ENCODE data around the gene PHLPP1.
"Not testable (repeated sequence)": the region's sequence is repeated elsewhere in the genome, so short reads cannot be mapped to it uniquely, and the experiment has no call there.

The PHLPP1 gene

GRCh38 chr18:62900132-62900883 is 185.0 kb downstream of the PHLPP1 start:
- no peak for DNase-seq

GRCh38 chr18:62902776-62903175 is 187.4 kb downstream of the PHLPP1 start:
- DNase-seq, result no peak

GRCh38 chr18:62904396-62905285 is 189.3 kb downstream of the PHLPP1 start:
- DNase-seq, result no peak

- DNase-seq, result no peak
These were observed 197.5 kb downstream of the PHLPP1 start for GRCh38 chr18:62912885-62913284.

- not testable (repeated sequence) for DNase-seq
These were observed 198.5 kb downstream of the PHLPP1 start for GRCh38 chr18:62913824-62914223.

- DNase-seq, result no peak
These were observed 199.6 kb downstream of the PHLPP1 start for GRCh38 chr18:62914871-62915392.

- no peak for DNase-seq
These were observed 203.0 kb downstream of the PHLPP1 start for GRCh38 chr18:62918361-62918760.

- DNase-seq, result no peak
These were observed 203.9 kb downstream of the PHLPP1 start for GRCh38 chr18:62919109-62919838.

GRCh38 chr18:62925031-62925688 is 209.8 kb downstream of the PHLPP1 start:
- no peak for DNase-seq

- no peak for DNase-seq
These were observed 213.0 kb downstream of the PHLPP1 start for GRCh38 chr18:62928326-62928725.

- no peak for DNase-seq
These were observed 218.0 kb downstream of the PHLPP1 start for GRCh38 chr18:62933261-62933887.

- no peak for DNase-seq
These were observed 220.7 kb downstream of the PHLPP1 start for GRCh38 chr18:62935994-62936393.

- DNase-seq, result no peak
These were observed 221.7 kb downstream of the PHLPP1 start for GRCh38 chr18:62937065-62937464.

GRCh38 chr18:62938006-62938405 is 222.7 kb downstream of the PHLPP1 start:
- DNase-seq, result no peak

GRCh38 chr18:62938487-62938886 is 223.1 kb downstream of the PHLPP1 start:
- DNase-seq, result no peak

GRCh38 chr18:62939433-62939832 is 224.1 kb downstream of the PHLPP1 start:
- no peak for DNase-seq

- DNase-seq, result no peak
These were observed 224.6 kb downstream of the PHLPP1 start for GRCh38 chr18:62939926-62940325.

GRCh38 chr18:62942578-62942977 is 227.2 kb downstream of the PHLPP1 start:
- DNase-seq, result no peak

- DNase-seq, result no peak
These were observed 229.1 kb downstream of the PHLPP1 start for GRCh38 chr18:62944454-62944853.

GRCh38 chr18:62948788-62949187 is 233.4 kb downstream of the PHLPP1 start:
- no peak for DNase-seq

- DNase-seq, result no peak
These were observed 234.9 kb downstream of the PHLPP1 start for GRCh38 chr18:62950246-62950645.

- DNase-seq, result no peak
These were observed 237.5 kb downstream of the PHLPP1 start for GRCh38 chr18:62952807-62953206.
